Measurements from ENCODE around the gene TLE3. TPM values are rescaled to one million over a fixed set of nuclear protein-coding genes. Genes with fewer than 3 reads are reported as not detected.

Gene TLE3
- total and polyA plus RNA-seq, 8 donors: 12.5 to 37.2 (median 18.9) TPM

- Histone ChIP-seq H3K4me1 (peaks cover 12 to 21% (median 19%) of the 10 kb centered on the region in 3 donors), H3K36me3 (peaks cover 0 to 42% (median 28%) of the 10 kb centered on the region in 3 donors), H3K27me3 (no peaks in the 10 kb centered on the region), H3K4me3 (no peak overlapping the region), H3K9me3 (no peaks in the 10 kb centered on the region), H3K27ac (no peak overlapping the region)
- DNase-seq (no peak), ATAC-seq (no peak), FAIRE-seq (no peak)
- 93 to 95% methylated on average over 19 of the region's 19 CpGs for WGBS, 2 donors
- intact Hi-C loops (cut with DNase I): no loop called here
- TF ChIP-seq CTCF (IDR thresholded peaks at IDR 0.05): no peak
These were observed 25.9 kb downstream of the TLE3 start for GRCh38 chr15:70071799-70072198.

- 92 to 94% methylated on average over 7 of the region's 7 CpGs for WGBS, 2 donors
- FAIRE-seq (no peak), DNase-seq (no peak), ATAC-seq (no peak)
- H3K4me3 ChIP-seq: no peak overlapping the region
- TF ChIP-seq CTCF (IDR thresholded peaks at IDR 0.05): no peak
- H3K36me3 ChIP-seq: peaks cover 0 to 31% (median 19%) of the 10 kb centered on the region in 3 donors
- no peaks in the 10 kb centered on the region for H3K9me3 ChIP-seq
- H3K4me1 ChIP-seq: peaks cover 12 to 32% (median 29%) of the 10 kb centered on the region in 3 donors
- no peaks in the 10 kb centered on the region for H3K27me3 ChIP-seq
- intact Hi-C loops (cut with DNase I): no loop called here
- H3K27ac ChIP-seq: no peak overlapping the region
These were observed 28.0 kb downstream of the TLE3 start for GRCh38 chr15:70069716-70070115.

GRCh38 chr15:70068783-70069565 is 28.7 kb downstream of the TLE3 start:
- TF ChIP-seq CTCF (IDR thresholded peaks at IDR 0.05): no peak
- H3K4me1 ChIP-seq: peaks cover 16 to 33% (median 30%) of the 10 kb centered on the region in 3 donors
- H3K4me3 ChIP-seq: no peak overlapping the region
- H3K36me3 ChIP-seq: peaks cover 0 to 24% (median 13%) of the 10 kb centered on the region in 3 donors
- ATAC-seq (peak; percentile 76 to 88 (median 80)), FAIRE-seq (no peak), DNase-seq (peak in 4 of 6 donors; percentile 59 to 82 (median 64))
- H3K9me3 ChIP-seq: no peaks in the 10 kb centered on the region
- H3K27me3 ChIP-seq: no peaks in the 10 kb centered on the region
- intact Hi-C loops (cut with DNase I): no loop called here
- no peak overlapping the region for H3K27ac ChIP-seq
- 51 to 60% methylated on average over 9 of the region's 9 CpGs for WGBS, 2 donors

GRCh38 chr15:70067681-70068080 is 30.0 kb downstream of the TLE3 start:
- Histone ChIP-seq H3K4me3 (no peak overlapping the region), H3K27me3 (no peaks in the 10 kb centered on the region), H3K4me1 (peaks cover 16 to 33% (median 30%) of the 10 kb centered on the region in 3 donors), H3K36me3 (peaks cover 0 to 11% (median 2%) of the 10 kb centered on the region in 3 donors), H3K27ac (no peak overlapping the region), H3K9me3 (no peaks in the 10 kb centered on the region)
- no peak for ATAC-seq
- no peak for DNase-seq
- FAIRE-seq: no peak
- TF ChIP-seq CTCF (IDR thresholded peaks at IDR 0.05): no peak
- 85 to 87% methylated on average over 6 of the region's 6 CpGs for WGBS, 2 donors
- intact Hi-C loops (cut with DNase I): no loop called here

- 96 to 100% methylated on average over 2 of the region's 2 CpGs for WGBS, 2 donors
- FAIRE-seq (no peak), ATAC-seq (no peak), DNase-seq (no peak)
- peaks cover 16 to 33% (median 30%) of the 10 kb centered on the region in 3 donors for H3K4me1 ChIP-seq
- intact Hi-C loops (cut with DNase I): no loop called here
- no peak overlapping the region for H3K27ac ChIP-seq
- no peaks in the 10 kb centered on the region for H3K27me3 ChIP-seq
- no peak overlapping the region for H3K4me3 ChIP-seq
- TF ChIP-seq CTCF (IDR thresholded peaks at IDR 0.05): no peak
- no peaks in the 10 kb centered on the region for H3K9me3 ChIP-seq
- H3K36me3 ChIP-seq: peaks cover 0 to 7% (median 0%) of the 10 kb centered on the region in 3 donors
These were observed 30.7 kb downstream of the TLE3 start for GRCh38 chr15:70067011-70067410.
